ENCODE results near the gene MYO7B.
A peak's percentile ranks its signal among the peaks of the same experiment; 100 is the strongest.
"Not testable (repeated sequence)": the region's sequence is repeated elsewhere in the genome, so short reads cannot be mapped to it uniquely, and the experiment has no call there.

MYO7B gene

GRCh38 chr2:127524198-127524834 lies 11.2 kb upstream of the MYO7B start:
- DNase-seq = not testable (repeated sequence)

- DNase-seq = peak; percentile 56
Observed at GRCh38 chr2:127525691-127526131, 9.8 kb upstream of the MYO7B start.

- peak; percentile 99 for DNase-seq
Observed at GRCh38 chr2:127526132-127527000, 9.1 kb upstream of the MYO7B start, which contains the start of gene IWS1. Gene IWS1, minus strand, starts transcription at chr2:127526489. Its CDS starts 281 bp downstream, at chr2:127526208.

GRCh38 chr2:127527001-127527804 lies 8.3 kb upstream of the MYO7B start:
- DNase-seq = peak; percentile 50

- DNase-seq = peak; percentile 29
Observed at GRCh38 chr2:127528487-127528886, 7.0 kb upstream of the MYO7B start.

- not testable (repeated sequence) for DNase-seq
Observed at GRCh38 chr2:127529416-127529815, 6.1 kb upstream of the MYO7B start.

- no peak for DNase-seq
Observed at GRCh38 chr2:127530245-127531140, 5.0 kb upstream of the MYO7B start.

- no peak for DNase-seq
Observed at GRCh38 chr2:127531221-127531648, 4.2 kb upstream of the MYO7B start.

GRCh38 chr2:127532296-127532695 lies 3.2 kb upstream of the MYO7B start:
- no peak for DNase-seq

- no peak for DNase-seq
Observed at GRCh38 chr2:127535918-127536317, 435 bp downstream of the MYO7B start.

GRCh38 chr2:127536707-127537541 lies 1.4 kb downstream of the MYO7B start:
- DNase-seq = no peak

- DNase-seq = no peak
Observed at GRCh38 chr2:127537644-127538043, 2.2 kb downstream of the MYO7B start.

- DNase-seq = no peak
Observed at GRCh38 chr2:127541809-127542208, 6.3 kb downstream of the MYO7B start.

GRCh38 chr2:127542231-127542630 lies 6.7 kb downstream of the MYO7B start:
- peak; percentile 17 for DNase-seq

- peak; percentile 71 for DNase-seq
Observed at GRCh38 chr2:127543013-127543501, 7.6 kb downstream of the MYO7B start.

- DNase-seq = no peak
Observed at GRCh38 chr2:127545189-127545588, 9.7 kb downstream of the MYO7B start.

GRCh38 chr2:127545796-127546195 lies 10.3 kb downstream of the MYO7B start:
- DNase-seq = no peak

GRCh38 chr2:127546797-127547196 lies 11.3 kb downstream of the MYO7B start:
- DNase-seq = no peak

- DNase-seq = no peak
Observed at GRCh38 chr2:127551221-127551930, 15.9 kb downstream of the MYO7B start.

- DNase-seq = no peak
Observed at GRCh38 chr2:127552336-127552735, 16.9 kb downstream of the MYO7B start.

Data from hematopoietic multipotent progenitor cell treated with erythropoietin and hydrocortisone succinate and interleukin-3 and kit ligand, for 6 days (in vitro differentiated cells).